H1 (cell line): ENCODE measurements around the gene TMSB10. TPM values are rescaled to one million over a fixed set of nuclear protein-coding genes. Genes with fewer than 3 reads are reported as not detected.
A peak's percentile ranks its signal among the peaks of the same experiment; 100 is the strongest.

Experiments used
- CTCF ChIA-PET: fragments of 300-600 bp; sonication (Branson Sonifier 250); formaldehyde crosslinking; loops from one replicate; lab custom pipeline; 2021; ENCODE audit not compliant: partially characterized antibody; lab: Charles Lee
- POLR2A ChIA-PET: fragments of 300-600 bp; sonication (Branson Sonifier 250); formaldehyde crosslinking; loops from one replicate; lab custom pipeline; 2021; ENCODE audit warnings: inconsistent platforms; ENCODE audit not compliant: partially characterized antibody; lab: Charles Lee
- DNase-seq, 2 experiments: peaks; one replicate each; pipeline versions ENCODE4 v3.0.0 to v3.0.0-alpha.2; 2010 to 2022; ENCODE audit warnings: low spot score in 2 of 2, low read depth in 1 of 2, mixed read lengths in 1 of 2
- FAIRE-seq: peaks from 2 replicates; lab custom pipeline; 2011; peaks lifted over from hg19 to GRCh38; lab: Jason Lieb, UNC
- H2AFZ ChIP-seq: 2 replicates; pipeline ENCODE4 v1.8.1; 2012; ENCODE audit warnings: low read length, inconsistent platforms
- H2AK5ac ChIP-seq: 2 replicates; pipeline ENCODE4 v1.6.1; 2013; ENCODE audit warnings: low read depth, low read length
- H2BK120ac ChIP-seq: replicated peaks from 2 replicates; pipeline ENCODE3; 2013; ENCODE audit warnings: low read depth, low read length, inconsistent platforms
- H2BK12ac ChIP-seq: 2 replicates; pipeline ENCODE4 v1.6.1; 2013; ENCODE audit warnings: low read depth, low read length
- H2BK15ac ChIP-seq: 2 replicates; pipeline ENCODE4 v1.6.1; 2013; ENCODE audit warnings: low read length
- H2BK20ac ChIP-seq: 2 replicates; pipeline ENCODE4 v1.6.1; 2013; ENCODE audit warnings: low read length
- H2BK5ac ChIP-seq: 2 replicates; pipeline ENCODE4 v1.6.1; 2013; ENCODE audit warnings: low read depth, low read length
- H3K14ac ChIP-seq: 2 replicates; pipeline ENCODE4 v1.6.1; 2013; ENCODE audit warnings: inconsistent platforms; ENCODE audit not compliant: insufficient read length
- H3K18ac ChIP-seq: 2 replicates; pipeline ENCODE4 v1.6.1; 2013; ENCODE audit warnings: low read length; ENCODE audit errors: extremely low read depth
- H3K23ac ChIP-seq: 2 replicates; pipeline ENCODE4 v1.6.1; 2013; ENCODE audit warnings: inconsistent platforms; ENCODE audit not compliant: insufficient read length
- H3K23me2 ChIP-seq: 2 replicates; pipeline ENCODE4 v1.6.1; 2013; ENCODE audit warnings: low read depth, low read length
- H3K27ac ChIP-seq: 2 replicates; pipeline ENCODE4 v1.6.1; 2011; ENCODE audit warnings: low read depth, low read length, inconsistent platforms
- H3K27me3 ChIP-seq, 4 experiments: replicated peaks in 1 of 4; 1 replicate in 1 of 4; 2 replicates in 3 of 4; pipeline versions ENCODE4 v1.6.1 to v1.8.1; 2011 to 2013; ENCODE audit warnings: low read length in 3 of 4, mild to moderate bottlenecking in 3 of 4, inconsistent platforms in 2 of 4, mixed read lengths in 2 of 4, moderate library complexity in 1 of 4; ENCODE audit not compliant: control insufficient read depth in 3 of 4, insufficient read depth in 3 of 4; ENCODE audit errors: extremely low read depth in 1 of 4
- H3K36me3 ChIP-seq, 4 experiments: 2 replicates each; pipeline versions ENCODE4 v1.6.1 to v1.8.1; 2011 to 2013; ENCODE audit warnings: mild to moderate bottlenecking in 4 of 4, low read length in 3 of 4, moderate library complexity in 2 of 4, control low read depth in 1 of 4, inconsistent platforms in 1 of 4; ENCODE audit not compliant: insufficient read depth in 4 of 4, control insufficient read depth in 2 of 4
- H3K4ac ChIP-seq: replicated peaks from 2 replicates; pipeline ENCODE3; 2013; ENCODE audit warnings: low read length, low read depth, mixed read lengths, inconsistent platforms; ENCODE audit not compliant: insufficient read length
- H3K4me1 ChIP-seq, 4 experiments: replicated peaks in 1 of 4; 1 replicate in 1 of 4; 2 replicates in 3 of 4; pipeline versions ENCODE4 v1.6.1 to v1.8.1; 2011 to 2013; ENCODE audit warnings: low read length in 3 of 4, inconsistent platforms in 2 of 4, mixed read lengths in 1 of 4; ENCODE audit not compliant: insufficient read depth in 4 of 4, control insufficient read depth in 3 of 4
- H3K4me2 ChIP-seq, 2 experiments: 2 replicates each; pipeline versions ENCODE4 v1.6.1 to v1.8.1; 2011 to 2013; ENCODE audit warnings: low read depth in 2 of 2, low read length in 2 of 2, control low read depth in 1 of 2, inconsistent platforms in 1 of 2, mild to moderate bottlenecking in 1 of 2; ENCODE audit not compliant: insufficient read depth in 1 of 2
- H3K4me3 ChIP-seq, 4 experiments: fragments of 200-600, 300-600 bp in 1 of 4; sonication (generic), shearing (Covaris generic), sonication (Bioruptor Twin) in 1 of 4; 2 replicates each; pipeline versions ENCODE4 v1.5.1 to v1.8.1; 2011 to 2016; ENCODE audit warnings: low read length in 4 of 4, low read depth in 3 of 4, control low read depth in 2 of 4, inconsistent platforms in 2 of 4, mild to moderate bottlenecking in 2 of 4, mixed read lengths in 1 of 4, moderate library complexity in 1 of 4; ENCODE audit not compliant: insufficient read depth in 2 of 4; ENCODE audit errors: extremely low read depth in 1 of 4
- H3K56ac ChIP-seq: replicated peaks from 2 replicates; pipeline ENCODE3; 2013; ENCODE audit warnings: low read depth, mild to moderate bottlenecking, mixed read lengths, low read length, inconsistent platforms; ENCODE audit not compliant: insufficient read length
- H3K79me1 ChIP-seq: 2 replicates; pipeline ENCODE4 v1.6.1; 2013; ENCODE audit warnings: low read depth, low read length, control low read depth
- H3K79me2 ChIP-seq, 2 experiments: 2 replicates each; pipeline versions ENCODE4 v1.6.1 to v1.8.1; 2012 to 2013; ENCODE audit warnings: low read length in 2 of 2, mild to moderate bottlenecking in 2 of 2, inconsistent platforms in 1 of 2; ENCODE audit not compliant: insufficient read depth in 2 of 2, control insufficient read depth in 1 of 2
- H3K9ac ChIP-seq, 4 experiments: replicated peaks in 1 of 4; 1 replicate in 1 of 4; 2 replicates in 3 of 4; pipeline versions ENCODE4 v1.6.1 to v1.8.1; 2011 to 2013; ENCODE audit warnings: low read depth in 3 of 4, low read length in 3 of 4, control low read depth in 2 of 4, mild to moderate bottlenecking in 2 of 4, moderate library complexity in 2 of 4, inconsistent platforms in 1 of 4; ENCODE audit errors: extremely low read depth in 1 of 4
- H3K9me3 ChIP-seq, 2 experiments: 2 replicates each; pipeline versions ENCODE4 v1.6.1 to v1.8.1; 2012 to 2013; ENCODE audit warnings: mild to moderate bottlenecking in 2 of 2, moderate library complexity in 2 of 2, control low read depth in 1 of 2, inconsistent platforms in 1 of 2, low read depth in 1 of 2, low read length in 1 of 2, mixed read lengths in 1 of 2; ENCODE audit not compliant: insufficient read depth in 2 of 2
- H4K20me1 ChIP-seq, 2 experiments: replicated peaks in 1 of 2; 2 replicates each; pipeline versions ENCODE3 to v1.8.1; 2011 to 2013; ENCODE audit warnings: inconsistent platforms in 2 of 2, low read length in 2 of 2, mild to moderate bottlenecking in 1 of 2; ENCODE audit not compliant: insufficient read depth in 2 of 2, control insufficient read depth in 1 of 2
- H4K5ac ChIP-seq: 2 replicates; pipeline ENCODE4 v1.6.1; 2013; ENCODE audit warnings: low read length, low read depth, mixed read lengths, inconsistent platforms; ENCODE audit not compliant: insufficient read length
- H4K8ac ChIP-seq: 2 replicates; pipeline ENCODE4 v1.8.0; 2013; ENCODE audit warnings: mild to moderate bottlenecking, moderate library complexity, low read length, inconsistent platforms; ENCODE audit not compliant: insufficient read depth; ENCODE audit errors: extremely low read depth
- H4K91ac ChIP-seq: replicated peaks from 2 replicates; pipeline ENCODE3; 2013; ENCODE audit warnings: low read length, mixed read lengths, inconsistent platforms; ENCODE audit not compliant: insufficient read length
- BRCA1 ChIP-seq: IDR thresholded peaks from 2 replicates; pipeline ENCODE4 v1.6.1; 2012; ENCODE audit warnings: low read depth, low read length, improper control_type of control experiment
- CBX8 ChIP-seq: fragments of 300-800, 300-1000 bp; sonication (generic); IDR thresholded peaks from 2 replicates; pipeline ENCODE4 v1.7.1; 2016; ENCODE audit warnings: low read depth, low read length, borderline replicate concordance
- CREB1 ChIP-seq: IDR thresholded peaks from 2 replicates; pipeline ENCODE4 v1.6.1; 2012; ENCODE audit warnings: inconsistent platforms
- JUN ChIP-seq: IDR thresholded peaks from 2 replicates; pipeline ENCODE4 v1.6.1; 2011; ENCODE audit warnings: low read depth, mild to moderate bottlenecking, improper control_type of control experiment, low read length
- MAFK ChIP-seq: IDR thresholded peaks from 2 replicates; pipeline ENCODE4 v1.6.1; 2012; ENCODE audit warnings: low read depth, mild to moderate bottlenecking, improper control_type of control experiment, low read length
- NRF1 ChIP-seq: IDR thresholded peaks from 2 replicates; pipeline ENCODE4 v1.6.1; 2011; ENCODE audit warnings: mild to moderate bottlenecking, low read depth, low read length, improper control_type of control experiment
- RFX5 ChIP-seq: IDR thresholded peaks from 2 replicates; pipeline ENCODE4 v1.6.1; 2011; ENCODE audit warnings: low read depth, low read length, improper control_type of control experiment, borderline replicate concordance
- SIX5 ChIP-seq: IDR thresholded peaks from 2 replicates; pipeline ENCODE4 v1.6.1; 2011; ENCODE audit warnings: mild to moderate bottlenecking, low read depth, low read length
- TEAD4 ChIP-seq: IDR thresholded peaks from 2 replicates; pipeline ENCODE4 v1.6.1; 2012; ENCODE audit warnings: low read depth, low read length, inconsistent platforms, mixed read lengths
- WGBS, 2 experiments: shearing (Covaris generic) in 1 of 2; methylation state at CpG; one replicate each; pipeline versions ENCODE4 v1.1.6 to v1.1.7; 2013 to 2015; ENCODE audit warnings: low lambda C conversion rate in 2 of 2, mixed read lengths in 2 of 2, inconsistent platforms in 1 of 2, low coverage in 1 of 2, missing lambda C conversion rate in 1 of 2; ENCODE audit not compliant: insufficient replicate concordance in 2 of 2, insufficient coverage in 1 of 2, insufficient read length in 1 of 2; ENCODE audit errors: extremely low coverage in 1 of 2, missing lambda C conversion rate in 1 of 2; 5-methylcytosine and 5-hydroxymethylcytosine counted together
- polyA plus RNA-seq, 7 experiments: library from polyadenylated mRNA; depleted of rRNA in 3 of 7; stranded (reverse) in 5 of 7; unstranded in 2 of 7; fragments of >200 nt in 5 of 7; fragments of 200-250 nt in 2 of 7; gene quantifications; 1 replicate in 5 of 7; 2 replicates in 1 of 7; 4 replicates in 1 of 7; pipeline versions ENCODE4 v1.2.1 to v1.2.3, GENCODE V29; 2011 to 2013; ENCODE audit warnings: missing spikeins in 2 of 7, mixed read lengths in 2 of 7
- total RNA-seq: library from RNA; stranded (reverse); fragmentation: NEBNext Ultra II Directional; extraction: Animal tissue kit (Norgen Biotek cat#: 25700); gene quantifications from 2 replicates; pipeline ENCODE4 v1.2.1, GENCODE V29; 2021
- TF ChIP-seq, protein P1 (sequence below): IDR thresholded peaks from 2 replicates; pipeline ENCODE4 v1.6.1; 2012; ENCODE audit warnings: low read length, inconsistent platforms

Gene TMSB10
- total and polyA plus RNA-seq, 2 of the 8 experiments (the other 6 are each of a cell fraction or from before 2014, with no cell fraction given): 593 to 1,075 TPM

DNA sequence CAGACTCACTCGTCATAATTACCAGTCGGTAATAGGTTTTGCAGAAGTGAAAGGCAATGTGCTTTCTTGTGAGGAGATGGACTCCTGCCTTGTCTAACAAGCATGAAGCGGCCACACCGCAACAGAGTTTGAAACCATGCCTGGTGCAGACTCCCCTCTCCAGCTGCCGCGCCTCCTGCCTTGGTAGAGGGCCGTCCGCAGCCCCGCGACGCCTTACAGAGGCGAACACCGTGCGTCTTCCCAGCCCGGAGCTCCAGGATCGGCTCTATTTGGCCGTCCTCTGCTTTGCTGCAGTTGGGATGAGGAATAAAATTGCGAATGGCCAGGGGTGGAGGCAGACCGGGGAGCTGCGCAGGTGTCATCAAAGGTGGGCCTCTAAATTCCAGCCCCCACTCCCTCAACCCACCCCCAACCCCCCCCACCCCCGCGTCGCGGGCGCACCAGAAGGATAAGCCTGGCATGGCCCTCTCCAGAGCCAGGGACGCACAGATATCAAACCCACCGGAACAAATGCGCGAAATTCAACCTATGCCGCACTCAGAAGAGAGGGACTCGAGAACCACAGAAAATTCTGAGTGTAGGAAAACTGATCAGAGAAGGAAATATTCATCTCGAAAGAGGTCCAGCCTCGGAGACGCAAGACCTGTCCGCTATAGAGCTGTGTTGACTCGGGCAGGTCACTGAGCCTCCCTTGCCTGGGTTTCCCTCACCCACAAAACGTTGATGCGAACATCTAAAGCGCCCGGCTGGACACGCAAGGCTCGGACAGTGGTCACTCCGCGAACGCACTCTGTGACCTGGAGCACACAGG is 25.7 kb upstream of the TMSB10 start:
- ChIA-PET POLR2A (interaction anchor here (0.9 to 1.6 kb wide), 6 partner anchors 9 to 53 kb away, joined by 3 to 5 read pairs (median 3); no protein-coding TSS in a partner anchor), CTCF (interaction anchor here (0.7 to 8.1 kb wide), 11 partner anchors 10 to 405 kb away, joined by 3 to 38 read pairs (median 3); no protein-coding TSS in a partner anchor)
- Histone ChIP-seq H3K27ac (no peak overlapping the region), H3K4me3 (peak overlapping the region; percentile 57 to 86 (median 70)), H3K9me3 (no peaks in the 10 kb centered on the region), H2AK5ac (no peak overlapping the region), H3K23ac (no peak overlapping the region), H2BK12ac (peak overlapping the region; percentile 44; the same call in 1 of the 2 replicates), H3K14ac (no peak overlapping the region), H2BK20ac (no peak overlapping the region), H3K9ac (peak overlapping the region in 3 of 4 experiments; percentile 61 to 76 (median 70); a peak in 2 of 7 replicates), H4K20me1 (peaks cover 0 to 5% of the 10 kb centered on the region in 2 experiments), H3K18ac (peak overlapping the region; percentile 71), H3K79me2 (no peaks in the 10 kb centered on the region), H3K4me1 (peaks cover 0 to 3% (median under 1%) of the 10 kb centered on the region in 4 experiments; a peak in 3 of 7 replicates), H4K5ac (no peak overlapping the region), H2BK120ac (peak overlapping the region; percentile 10), H3K4me2 (peak overlapping the region; percentile 93 to 95), H3K79me1 (no peaks in the 10 kb centered on the region; the same call in 1 of the 2 replicates), H2AFZ (peak overlapping the region; percentile 52; the same call in 1 of the 2 replicates), H2BK15ac (0 out of 2 replicates have a peak overlapping the region, but pooled peaks have one; percentile 72), H4K8ac (peak overlapping the region; percentile 75; the same call in 1 of the 2 replicates), H4K91ac (no peak overlapping the region), H3K23me2 (peaks cover 18% of the 10 kb centered on the region), H2BK5ac (no peak overlapping the region), H3K27me3 (peaks cover 12 to 42% (median 39%) of the 10 kb centered on the region in 4 experiments), H3K56ac (no peak overlapping the region), H3K36me3 (no peaks in the 10 kb centered on the region), H3K4ac (peak overlapping the region; percentile 41)
- FAIRE-seq (no peak), DNase-seq (peak in 1 of 2 experiments; percentile 65)
- 11% methylated on average over 37 of the region's 45 CpGs; no CpG with 5 or more reads in 1 of the 2 experiments for WGBS, 2 experiments
- no peak for TF ChIP-seq RFX5
- TF ChIP-seq CREB1: no peak
- TF ChIP-seq MAFK: no peak
- no peak for TF ChIP-seq JUN
- TF ChIP-seq BRCA1: no peak
- no peak for TF ChIP-seq TEAD4
- TF ChIP-seq, protein P1, sequence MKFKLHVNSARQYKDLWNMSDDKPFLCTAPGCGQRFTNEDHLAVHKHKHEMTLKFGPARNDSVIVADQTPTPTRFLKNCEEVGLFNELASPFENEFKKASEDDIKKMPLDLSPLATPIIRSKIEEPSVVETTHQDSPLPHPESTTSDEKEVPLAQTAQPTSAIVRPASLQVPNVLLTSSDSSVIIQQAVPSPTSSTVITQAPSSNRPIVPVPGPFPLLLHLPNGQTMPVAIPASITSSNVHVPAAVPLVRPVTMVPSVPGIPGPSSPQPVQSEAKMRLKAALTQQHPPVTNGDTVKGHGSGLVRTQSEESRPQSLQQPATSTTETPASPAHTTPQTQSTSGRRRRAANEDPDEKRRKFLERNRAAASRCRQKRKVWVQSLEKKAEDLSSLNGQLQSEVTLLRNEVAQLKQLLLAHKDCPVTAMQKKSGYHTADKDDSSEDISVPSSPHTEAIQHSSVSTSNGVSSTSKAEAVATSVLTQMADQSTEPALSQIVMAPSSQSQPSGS: no peak
- TF ChIP-seq NRF1: no peak
- TF ChIP-seq SIX5: no peak
- no peak for TF ChIP-seq CBX8
